GM12878 (cell line): ENCODE measurements around the gene IRF4.

Experiments
- ATF2 ChIP-seq: IDR thresholded peaks from 2 replicates; pipeline ENCODE4 v1.6.1; 2012; ENCODE audit warnings: low read length, inconsistent platforms
- BCL11A ChIP-seq: IDR thresholded peaks from 2 replicates; pipeline ENCODE4 v1.6.1; 2011; ENCODE audit warnings: low read depth, low read length
- BRCA1 ChIP-seq: IDR thresholded peaks from 2 replicates; pipeline ENCODE4 v1.6.1; 2011; ENCODE audit warnings: low read depth, low read length, improper control_type of control experiment
- CBX3 ChIP-seq: fragments of 200-600 bp; sonication (generic); IDR thresholded peaks from 2 replicates; pipeline ENCODE4 v1.6.1; 2016; ENCODE audit warnings: low read depth, borderline replicate concordance
- CTCF ChIP-seq, 3 experiments: IDR thresholded peaks in 2 of 3; conservative IDR thresholded peaks in 1 of 3; 2 replicates each; pipeline ENCODE4 v1.5.1; 2011; ENCODE audit warnings: low read depth in 3 of 3, low read length in 3 of 3, mild to moderate bottlenecking in 3 of 3, control low read depth in 2 of 3, moderate library complexity in 2 of 3, inconsistent platforms in 1 of 3, mixed read lengths in 1 of 3; ENCODE audit not compliant: control insufficient read depth in 2 of 3, insufficient read depth in 1 of 3; ENCODE audit errors: extremely low read depth in 1 of 3
- EP300 ChIP-seq, 2 experiments: fragments of 150-350 bp in 1 of 2; IDR thresholded peaks; 2 replicates each; pipeline ENCODE4 v1.6.1; 2011 to 2012; ENCODE audit warnings: low read depth in 2 of 2, low read length in 2 of 2, borderline replicate concordance in 1 of 2, improper control_type of control experiment in 1 of 2, inconsistent platforms in 1 of 2; ENCODE audit not compliant: control insufficient read depth in 1 of 2
- FOS ChIP-seq: IDR thresholded peaks from 3 replicates; pipeline ENCODE4 v1.6.1; 2011; ENCODE audit warnings: borderline replicate concordance; ENCODE audit not compliant: insufficient read length; ENCODE audit errors: extremely low read depth
- FOXM1 ChIP-seq: IDR thresholded peaks from 2 replicates; pipeline ENCODE4 v1.6.1; 2012; ENCODE audit warnings: low read depth, mild to moderate bottlenecking, inconsistent platforms, low read length, moderate library complexity
- NRF1 ChIP-seq: conservative IDR thresholded peaks from 2 replicates; pipeline ENCODE4 v1.6.1; 2011; ENCODE audit warnings: mild to moderate bottlenecking, low read depth, low read length, improper control_type of control experiment
- USF1 ChIP-seq: IDR thresholded peaks from 2 replicates; pipeline ENCODE4 v1.6.1; 2011; ENCODE audit warnings: borderline replicate concordance, low read depth, mild to moderate bottlenecking, moderate library complexity, mixed read lengths, low read length; ENCODE audit not compliant: insufficient read depth; ENCODE audit errors: extremely low read length
- USF2 ChIP-seq: IDR thresholded peaks from 2 replicates; pipeline ENCODE4 v1.6.1; 2011; ENCODE audit warnings: low read depth, low read length, improper control_type of control experiment, borderline replicate concordance
- WRNIP1 ChIP-seq: IDR thresholded peaks from 2 replicates; pipeline ENCODE4 v1.6.1; 2011; ENCODE audit warnings: low read depth, low read length, improper control_type of control experiment, borderline replicate concordance

GRCh38 chr6:374956-375355 lies 16.6 kb upstream of the IRF4 start:
- no peak for TF ChIP-seq CBX3
- no peak for TF ChIP-seq FOS
- TF ChIP-seq BRCA1, result no peak
- no peak for TF ChIP-seq CTCF (IDR thresholded peaks at IDR 0.05 in 2 of 3, conservative IDR thresholded peaks at IDR 0.05 in 1 of 3; ENCODE audit: control insufficient read depth in 2 of 3, extremely low read depth in 1 of 3, insufficient read depth in 1 of 3, low read depth in 3 of 3, low read length in 3 of 3)
- TF ChIP-seq USF1, result no peak
- TF ChIP-seq BCL11A, result no peak
- TF ChIP-seq ATF2, result no peak
- TF ChIP-seq EP300 (IDR thresholded peaks at IDR 0.05; ENCODE audit: borderline replicate concordance in 1 of 2, control insufficient read depth in 1 of 2, low read depth in 2 of 2, low read length in 2 of 2), result no peak
- TF ChIP-seq FOXM1, result no peak
- TF ChIP-seq NRF1, result no peak
- TF ChIP-seq USF2, result no peak
- no peak for TF ChIP-seq WRNIP1
